Measurements from ENCODE around the gene SAFB.

GRCh38 chr19:5680084-5680436 is 57.2 kb downstream of the SAFB start:
- TF ChIP-seq EZH2 (IDR thresholded peaks at IDR 0.05; ENCODE audit: insufficient read depth, poor library complexity, severe bottlenecking) (no peak), EZH2phosphoT487 (IDR thresholded peaks at IDR 0.05; ENCODE audit: insufficient read depth, low read depth) (no peak)
